ENCODE measurements around the gene OR2W1.

The OR2W1 gene, protein sequence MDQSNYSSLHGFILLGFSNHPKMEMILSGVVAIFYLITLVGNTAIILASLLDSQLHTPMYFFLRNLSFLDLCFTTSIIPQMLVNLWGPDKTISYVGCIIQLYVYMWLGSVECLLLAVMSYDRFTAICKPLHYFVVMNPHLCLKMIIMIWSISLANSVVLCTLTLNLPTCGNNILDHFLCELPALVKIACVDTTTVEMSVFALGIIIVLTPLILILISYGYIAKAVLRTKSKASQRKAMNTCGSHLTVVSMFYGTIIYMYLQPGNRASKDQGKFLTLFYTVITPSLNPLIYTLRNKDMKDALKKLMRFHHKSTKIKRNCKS

DNA sequence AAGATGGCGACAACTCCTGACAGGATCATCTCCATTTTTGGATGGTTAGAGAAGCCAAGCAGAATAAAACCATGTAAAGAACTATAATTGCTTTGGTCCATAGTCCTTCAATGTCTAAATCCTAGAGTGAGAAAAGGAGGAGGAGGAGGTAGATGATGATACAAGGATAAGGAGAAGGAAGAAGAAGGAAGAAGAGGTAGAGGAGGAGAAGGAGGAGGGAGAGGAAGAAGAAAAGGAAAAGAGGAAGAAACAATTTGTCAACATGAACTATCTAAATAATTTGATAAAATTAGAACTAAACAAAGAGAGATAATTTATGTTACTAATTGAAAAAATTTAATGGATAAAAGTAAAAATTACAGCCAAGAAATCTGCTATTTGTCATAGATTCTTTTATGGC, at the start of gene OR2W1:
TSS of gene OR2W1 (minus strand) at position 101 of the 400 bp plus-strand sequence. CDS start at position 101, 0 bp downstream.
- Histone ChIP-seq H3K4me3 (ENCODE audit: low read length) (no peak within 1 kb of the TSS), H3K27me3 (ENCODE audit: control insufficient read depth, low read length) (no peaks in the 10 kb centered on the region), H3K4me1 (ENCODE audit: control insufficient read depth, low read length) (no peaks in the 10 kb centered on the region), H4K20me1 (ENCODE audit: control insufficient read depth, insufficient read depth, low read depth, low read length) (no peaks in the 10 kb centered on the region), H3K36me3 (ENCODE audit: control insufficient read depth, low read length) (no peaks in the 10 kb centered on the region), H3K4me2 (ENCODE audit: low read length) (no peak within 1 kb of the TSS), H3F3A (ENCODE audit: control insufficient read depth, insufficient read depth) (no peaks in the 10 kb centered on the region), H3K27ac (ENCODE audit: low read depth, low read length) (no peak within 1 kb of the TSS), H3K9me3 (ENCODE audit: control insufficient read depth, insufficient read depth, low read length) (no peaks in the 10 kb centered on the region), H3K9me2 (replicated peaks; ENCODE audit: control insufficient read depth, low read length) (no peaks in the 10 kb centered on the region), H3K79me2 (ENCODE audit: control insufficient read depth, low read length) (no peaks in the 10 kb centered on the region)
- TF ChIP-seq, protein P1, sequence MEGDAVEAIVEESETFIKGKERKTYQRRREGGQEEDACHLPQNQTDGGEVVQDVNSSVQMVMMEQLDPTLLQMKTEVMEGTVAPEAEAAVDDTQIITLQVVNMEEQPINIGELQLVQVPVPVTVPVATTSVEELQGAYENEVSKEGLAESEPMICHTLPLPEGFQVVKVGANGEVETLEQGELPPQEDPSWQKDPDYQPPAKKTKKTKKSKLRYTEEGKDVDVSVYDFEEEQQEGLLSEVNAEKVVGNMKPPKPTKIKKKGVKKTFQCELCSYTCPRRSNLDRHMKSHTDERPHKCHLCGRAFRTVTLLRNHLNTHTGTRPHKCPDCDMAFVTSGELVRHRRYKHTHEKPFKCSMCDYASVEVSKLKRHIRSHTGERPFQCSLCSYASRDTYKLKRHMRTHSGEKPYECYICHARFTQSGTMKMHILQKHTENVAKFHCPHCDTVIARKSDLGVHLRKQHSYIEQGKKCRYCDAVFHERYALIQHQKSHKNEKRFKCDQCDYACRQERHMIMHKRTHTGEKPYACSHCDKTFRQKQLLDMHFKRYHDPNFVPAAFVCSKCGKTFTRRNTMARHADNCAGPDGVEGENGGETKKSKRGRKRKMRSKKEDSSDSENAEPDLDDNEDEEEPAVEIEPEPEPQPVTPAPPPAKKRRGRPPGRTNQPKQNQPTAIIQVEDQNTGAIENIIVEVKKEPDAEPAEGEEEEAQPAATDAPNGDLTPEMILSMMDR (IDR thresholded peaks at IDR 0.05; ENCODE audit: low read depth, low read length, poor library complexity, severe bottlenecking): no peak
- no peak for TF ChIP-seq EZH2phosphoT487 (IDR thresholded peaks at IDR 0.05; ENCODE audit: borderline replicate concordance, low read length)

DNA sequence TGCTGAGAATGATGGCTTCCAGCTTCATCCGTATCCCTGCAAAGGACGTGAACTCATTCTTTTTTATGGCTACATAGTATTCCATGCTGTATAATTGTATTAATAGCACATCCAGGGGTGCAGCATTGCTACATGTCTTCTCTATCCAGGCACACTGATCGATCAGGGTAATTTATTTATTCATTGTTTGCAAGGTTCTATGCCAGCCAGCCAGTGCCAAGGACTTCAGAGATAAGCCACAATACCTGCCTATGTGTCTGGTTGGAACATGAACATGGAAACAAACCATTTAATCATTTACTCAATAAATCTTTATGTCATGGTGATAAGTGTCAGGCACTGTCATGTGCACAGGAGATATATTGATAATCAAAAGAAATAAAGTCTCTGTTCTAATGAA, 48.0 kb upstream of the OR2W1 start:
- TF ChIP-seq, protein P1 (IDR thresholded peaks at IDR 0.05; ENCODE audit: low read depth, low read length, poor library complexity, severe bottlenecking): no peak
- no peak for TF ChIP-seq EZH2phosphoT487 (IDR thresholded peaks at IDR 0.05; ENCODE audit: borderline replicate concordance, low read length)
- Histone ChIP-seq H3K9me3 (ENCODE audit: control insufficient read depth, insufficient read depth, low read length) (no peaks in the 10 kb centered on the region), H3K9me2 (replicated peaks; ENCODE audit: control insufficient read depth, low read length) (no peaks in the 10 kb centered on the region), H3K79me2 (ENCODE audit: control insufficient read depth, low read length) (no peaks in the 10 kb centered on the region), H3K27ac (ENCODE audit: low read depth, low read length) (no peak overlapping the region), H3K4me2 (ENCODE audit: low read length) (no peak overlapping the region), H3K4me3 (ENCODE audit: low read length) (no peak overlapping the region), H3F3A (ENCODE audit: control insufficient read depth, insufficient read depth) (no peaks in the 10 kb centered on the region), H3K4me1 (ENCODE audit: control insufficient read depth, low read length) (no peaks in the 10 kb centered on the region), H3K27me3 (ENCODE audit: control insufficient read depth, low read length) (peaks cover 3% of the 10 kb centered on the region; the same call in 1 of the 2 replicates), H3K36me3 (ENCODE audit: control insufficient read depth, low read length) (no peaks in the 10 kb centered on the region), H4K20me1 (ENCODE audit: control insufficient read depth, insufficient read depth, low read depth, low read length) (no peaks in the 10 kb centered on the region)

DNA sequence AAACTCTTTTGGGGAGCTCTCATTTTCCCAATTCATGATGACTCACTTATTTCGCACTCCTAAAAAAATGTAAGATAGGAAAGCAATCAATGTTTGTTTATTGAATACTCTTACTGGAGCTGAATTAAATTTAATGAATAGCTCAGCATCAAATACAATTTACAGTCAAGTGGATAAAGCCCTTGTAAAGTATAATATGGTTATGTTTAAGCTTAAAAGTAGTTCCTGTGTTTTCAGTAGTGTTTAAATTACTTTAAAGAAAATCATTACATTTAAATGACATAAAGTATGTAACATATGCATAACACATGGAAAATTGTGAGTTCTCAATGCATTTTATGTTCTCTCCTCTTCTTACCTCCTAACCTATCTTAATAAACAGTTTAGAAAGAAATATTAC, 42.2 kb upstream of the OR2W1 start, which contains the start of gene OR2B3:
TSS of gene OR2B3 (minus strand) at position 101 of the 400 bp plus-strand sequence. CDS start at position 36, 65 bp downstream.
- H3K9me3 ChIP-seq (ENCODE audit: control insufficient read depth, insufficient read depth, low read length): no peaks in the 10 kb centered on the region
- H3K36me3 ChIP-seq (ENCODE audit: control insufficient read depth, low read length): no peaks in the 10 kb centered on the region
- no peak within 1 kb of the TSS for H3K27ac ChIP-seq (ENCODE audit: low read depth, low read length)
- H4K20me1 ChIP-seq (ENCODE audit: control insufficient read depth, insufficient read depth, low read depth, low read length): no peaks in the 10 kb centered on the region
- H3K4me3 ChIP-seq (ENCODE audit: low read length): no peak within 1 kb of the TSS
- no peaks in the 10 kb centered on the region for H3F3A ChIP-seq (ENCODE audit: control insufficient read depth, insufficient read depth)
- TF ChIP-seq, protein P1 (IDR thresholded peaks at IDR 0.05; ENCODE audit: low read depth, low read length, poor library complexity, severe bottlenecking): no peak
- no peak for TF ChIP-seq EZH2phosphoT487 (IDR thresholded peaks at IDR 0.05; ENCODE audit: borderline replicate concordance, low read length)
- no peaks in the 10 kb centered on the region for H3K79me2 ChIP-seq (ENCODE audit: control insufficient read depth, low read length)
- H3K4me2 ChIP-seq (ENCODE audit: low read length): no peak within 1 kb of the TSS
- H3K4me1 ChIP-seq (ENCODE audit: control insufficient read depth, low read length): no peaks in the 10 kb centered on the region
- H3K27me3 ChIP-seq (ENCODE audit: control insufficient read depth, low read length): peaks cover 4% of the 10 kb centered on the region; the same call in 1 of the 2 replicates
- H3K9me2 ChIP-seq (replicated peaks; ENCODE audit: control insufficient read depth, low read length): no peaks in the 10 kb centered on the region
